Activated CD4-positive, alpha-beta T cell treated with anti-CD3 and anti-CD28 coated beads, Interleukin-2, Interleukin-6, amounts not matched to agents 100 ng/mL and 50 ng/mL, durations not matched to agents 16 hours and 8 hours (primary cell): ENCODE data around the gene JHY.

Source experiments
- DNase-seq: peaks from one replicate; pipeline ENCODE4 v3.0.0-alpha.2; 2020

JHY gene

DNA sequence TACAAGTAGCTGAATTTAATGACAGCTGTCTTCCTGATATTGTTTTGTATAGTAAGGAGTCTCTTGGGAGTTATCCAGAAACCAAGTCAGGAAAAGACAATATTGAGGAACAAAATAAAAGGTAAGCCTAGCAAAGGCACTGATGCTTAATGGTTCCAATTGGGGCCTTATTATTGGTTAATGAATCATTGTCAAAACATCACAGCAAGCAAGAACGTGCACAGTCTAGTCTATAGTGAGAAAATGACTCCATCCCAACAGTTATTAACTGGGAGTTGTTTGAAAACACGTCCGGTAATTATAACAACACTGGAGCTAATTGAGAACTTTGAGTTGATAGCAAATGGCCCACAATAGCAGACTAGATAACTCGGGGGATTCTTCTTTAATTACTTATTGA, 81.4 kb downstream of the JHY start:
- DNase-seq, result no peak

DNA sequence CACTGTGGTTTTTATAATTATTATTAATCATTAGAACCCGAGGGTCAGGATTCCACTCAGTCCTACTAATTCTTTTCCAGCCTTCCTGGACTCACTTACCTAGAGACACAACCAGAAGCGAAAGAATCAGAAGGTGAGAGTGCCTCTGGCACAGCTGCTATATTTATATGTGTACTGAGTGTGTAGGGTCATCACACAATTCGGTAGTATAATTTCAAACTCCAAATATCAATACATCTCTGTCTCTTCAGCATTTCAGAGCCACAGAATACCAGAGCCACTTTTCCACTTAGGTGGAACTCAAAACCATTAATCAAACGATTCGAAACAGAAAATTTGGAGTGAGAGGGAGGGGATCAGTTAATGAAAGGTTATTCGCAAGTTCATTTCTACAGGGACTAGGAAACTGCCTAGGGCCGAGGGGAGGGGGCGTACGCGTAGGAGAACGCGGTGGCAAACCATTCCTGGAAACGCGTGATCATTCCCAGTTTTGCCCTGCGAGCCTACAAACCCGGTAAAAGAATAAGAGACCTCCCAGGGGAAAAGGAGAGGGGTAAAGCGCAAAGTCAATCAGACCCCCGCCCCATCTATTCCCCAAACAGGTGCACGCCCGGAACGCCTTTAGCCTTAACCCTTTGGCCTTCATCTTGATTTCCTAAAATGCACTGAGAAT, 93.6 kb downstream of the JHY start:
- no peak for DNase-seq

GRCh38 chr11:122976734-122977469, 94.3 kb downstream of the JHY start:
- DNase-seq, result no peak

GRCh38 chr11:122977470-122978298, 95.1 kb downstream of the JHY start:
- DNase-seq, result no peak

- no peak for DNase-seq
Measured at GRCh38 chr11:122978299-122978620, 95.7 kb downstream of the JHY start.

- no peak for DNase-seq
Measured at GRCh38 chr11:122979103-122979814, 96.7 kb downstream of the JHY start.

GRCh38 chr11:122979815-122980595, 97.4 kb downstream of the JHY start:
- no peak for DNase-seq

DNA sequence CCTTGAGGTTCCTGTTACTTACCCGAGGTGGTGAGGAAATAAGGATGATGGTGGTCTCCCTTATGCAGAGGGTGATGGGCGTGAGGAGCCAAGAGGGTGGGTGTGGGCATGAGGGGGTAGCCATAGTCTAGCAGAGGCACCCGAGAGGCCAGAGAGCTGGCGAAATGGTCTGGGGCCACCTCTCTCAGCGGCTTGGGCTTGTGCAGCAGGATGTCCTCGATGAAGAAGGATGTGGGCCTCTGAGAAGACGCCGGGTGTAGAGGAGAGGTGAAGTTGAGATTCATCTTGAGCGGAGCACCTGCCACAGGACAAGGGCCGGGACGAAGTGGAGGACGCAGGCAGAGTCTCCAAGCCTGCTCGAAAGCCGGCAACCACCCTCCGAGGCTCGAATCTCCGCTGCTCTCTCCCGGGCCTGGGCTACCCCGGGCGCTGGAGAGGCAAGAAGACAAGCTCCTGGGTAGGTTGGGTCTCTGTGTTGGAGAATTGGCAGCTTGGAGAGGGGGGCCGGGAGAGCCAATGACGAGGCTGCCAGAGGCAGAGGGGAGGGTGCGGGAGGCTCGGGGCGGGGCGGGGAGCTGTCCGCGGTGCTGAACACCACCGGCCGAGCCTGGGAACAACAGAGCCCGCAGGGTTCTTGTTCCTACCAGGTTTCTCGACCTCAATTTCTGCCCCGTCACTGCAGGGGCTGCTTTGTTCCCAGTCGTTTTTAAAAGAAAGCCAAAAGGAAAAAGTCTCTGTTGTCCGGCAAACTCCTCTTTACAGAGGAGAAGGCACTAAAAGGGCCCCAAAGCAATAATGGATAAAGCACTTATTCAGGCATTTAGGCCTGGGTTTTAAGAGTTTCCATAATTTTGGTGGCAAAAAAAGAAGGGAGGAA, 99.1 kb downstream of the JHY start, which contains the start of gene BSX:
TSS of gene BSX (minus strand) at position 447 of the 877 bp plus-strand sequence. CDS start at position 284, 163 bp downstream.
- DNase-seq, result peak; percentile 54

GRCh38 chr11:122983438-122984185, 101.1 kb downstream of the JHY start:
- DNase-seq, result no peak

DNA sequence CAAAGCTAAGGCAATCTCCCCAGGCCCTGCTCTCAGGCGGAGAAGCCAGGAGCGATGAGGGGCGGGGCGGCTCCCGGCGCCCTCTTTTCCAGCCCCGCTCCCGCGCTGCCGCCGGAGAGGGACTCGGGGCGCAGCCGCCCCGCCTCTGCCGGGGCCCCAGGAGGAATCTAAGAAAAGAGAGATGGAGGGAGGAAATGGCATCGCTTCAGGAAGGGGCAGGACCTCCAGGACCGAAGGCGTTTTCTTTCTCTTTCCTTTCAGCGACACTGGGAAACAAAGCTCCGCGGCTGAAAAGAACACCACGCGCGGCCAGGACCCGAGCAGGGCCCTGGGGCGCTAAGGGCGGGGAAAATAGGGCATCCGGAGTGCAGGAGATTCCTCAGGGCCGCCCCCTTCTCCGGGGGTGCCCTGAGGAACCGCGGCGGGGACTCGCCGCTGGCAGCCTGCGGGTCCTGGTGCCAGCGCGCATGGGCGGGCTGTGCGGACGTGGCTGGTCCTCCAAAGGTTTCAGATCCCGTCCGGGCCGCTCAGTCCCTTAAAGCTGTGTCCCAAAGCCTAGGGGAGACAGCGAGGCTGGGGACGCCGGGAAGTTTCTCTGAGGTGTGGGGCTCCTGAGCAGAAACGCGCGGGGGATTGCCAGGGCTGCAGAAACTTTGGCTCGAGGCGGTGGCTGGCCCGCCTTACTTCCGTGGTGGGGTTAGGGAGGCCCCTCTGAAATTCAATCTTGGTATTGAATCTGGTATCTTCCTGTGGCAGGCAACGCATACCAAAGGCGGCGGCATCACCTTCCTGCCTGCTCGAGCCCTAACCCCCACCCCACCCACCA, 101.8 kb downstream of the JHY start:
- peak; percentile 13 for DNase-seq

DNA sequence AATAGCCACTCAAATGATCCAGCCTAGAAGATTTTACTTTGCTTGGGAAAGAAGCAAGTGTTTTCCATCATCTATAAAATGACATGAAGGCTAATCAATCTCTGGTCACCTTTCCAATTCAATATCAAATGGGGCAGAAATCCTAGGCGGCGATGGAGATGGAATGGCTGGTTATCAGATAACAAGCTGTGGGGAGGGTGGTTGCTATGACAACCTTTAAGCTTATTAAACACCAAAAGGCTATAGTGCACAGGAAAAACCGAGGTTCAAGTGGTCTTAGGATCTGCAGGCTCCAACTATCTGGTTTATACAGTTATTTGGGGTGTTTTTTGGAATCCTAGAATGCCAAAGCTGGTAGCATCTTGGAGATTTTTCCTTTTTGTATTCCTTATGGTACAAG, 113.0 kb downstream of the JHY start:
- no peak for DNase-seq

DNA sequence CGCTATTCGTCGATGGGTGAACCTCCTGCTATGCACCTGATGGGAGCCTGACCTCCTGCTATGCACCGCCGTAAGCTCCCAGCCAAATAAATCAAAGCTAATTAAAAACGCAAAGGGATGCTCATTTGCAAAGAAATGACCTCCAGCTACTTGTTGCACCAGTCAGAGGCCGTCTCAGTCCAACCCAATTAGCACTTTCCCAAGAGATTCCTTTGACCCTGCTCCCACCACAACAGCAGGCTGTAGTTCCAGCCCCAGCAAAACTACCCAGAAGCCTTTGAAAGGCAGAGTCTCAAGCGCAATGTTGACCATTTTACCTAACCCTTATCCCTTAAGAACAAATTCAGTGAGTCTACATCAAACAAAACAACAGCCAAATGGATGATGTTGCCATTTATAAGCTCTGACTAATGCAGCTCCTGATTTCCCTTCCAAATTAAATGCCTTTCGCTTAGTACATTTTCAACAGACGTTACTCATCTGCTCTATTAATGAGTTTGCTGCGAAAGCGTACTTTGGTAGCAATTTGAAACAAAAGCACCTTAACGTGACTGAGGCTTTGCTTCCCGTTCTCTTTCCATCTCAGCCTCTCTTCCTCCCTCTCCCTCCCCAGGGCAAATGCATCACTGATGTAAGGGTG, 116.3 kb downstream of the JHY start:
- DNase-seq, result no peak

DNA sequence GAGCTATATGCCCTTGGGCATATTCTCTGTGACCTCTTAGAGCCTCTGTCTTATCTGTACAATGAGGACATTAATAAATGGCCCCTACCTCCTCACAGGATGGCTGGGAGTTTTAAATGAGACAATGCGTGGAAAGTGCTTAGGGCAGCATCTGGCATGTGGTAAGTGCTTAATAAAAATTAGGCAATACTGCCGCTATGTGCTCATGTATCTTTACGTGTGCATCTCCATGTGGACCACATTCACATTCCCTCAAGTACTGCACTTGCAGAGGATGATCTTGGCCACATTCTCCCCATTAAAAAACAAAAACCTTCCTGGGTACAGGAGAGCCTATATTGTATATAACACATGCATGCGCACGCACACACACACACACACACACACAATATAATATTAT, 118.2 kb downstream of the JHY start:
- DNase-seq, result no peak

DNA sequence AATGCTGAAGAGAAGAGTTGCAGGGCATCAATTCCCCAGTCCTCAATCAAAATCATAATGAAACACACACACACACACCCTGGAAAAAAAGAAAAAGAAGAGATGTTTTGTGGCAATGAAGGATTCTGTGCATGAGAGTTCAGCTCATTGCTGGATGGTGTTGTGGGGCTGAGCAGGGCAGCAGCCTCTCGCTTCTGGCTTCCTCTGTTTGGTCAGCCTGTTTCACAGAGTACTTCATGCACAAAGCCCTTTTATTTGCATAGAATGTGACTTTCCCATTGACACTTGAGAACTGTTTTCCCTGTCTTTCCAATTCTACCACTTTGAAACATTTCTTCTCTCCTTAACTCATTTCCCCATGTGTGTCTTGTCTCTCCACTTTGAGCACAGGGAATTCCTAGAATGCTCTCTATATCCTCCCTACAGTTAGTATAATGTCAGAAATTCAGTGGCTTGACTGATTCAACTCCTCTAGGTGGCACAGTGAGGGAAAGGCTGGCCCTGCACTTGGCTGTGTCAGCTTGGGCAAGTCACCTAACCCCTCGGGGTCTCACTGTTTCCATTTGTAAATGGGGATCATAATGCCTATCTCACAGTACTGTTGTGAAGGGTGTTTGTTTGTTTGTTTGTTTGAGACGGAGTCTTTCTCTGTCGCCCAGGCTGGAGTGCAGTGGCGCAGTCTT, 124.4 kb downstream of the JHY start:
- DNase-seq, result no peak
